SU-DHL-6 (cell line): ENCODE measurements around the gene PDE12.

Experiments
- H2AFZ ChIP-seq: fragments of 200-600 bp; sonication (generic); 2 replicates; pipeline ENCODE4 v1.6.1; 2014; ENCODE audit warnings: low read depth, mild to moderate bottlenecking, moderate library complexity, mixed read lengths, antibody characterized with exemption, low read length; ENCODE audit not compliant: severe bottlenecking
- H3F3A ChIP-seq: fragments of 200-600 bp; shearing (Covaris generic); 2 replicates; pipeline ENCODE4 v1.6.0; 2016; ENCODE audit warnings: antibody characterized with exemption, mild to moderate bottlenecking; ENCODE audit not compliant: insufficient read depth
- H3K27ac ChIP-seq: fragments of 200-600 bp; sonication (generic); 2 replicates; pipeline ENCODE4 v1.5.1; 2016; ENCODE audit warnings: low read depth, mild to moderate bottlenecking, low read length, moderate library complexity, mixed read lengths
- H3K27me3 ChIP-seq: fragments of 200-600 bp; sonication (generic), shearing (Covaris generic); 2 replicates; pipeline ENCODE4 v1.6.0; 2014; ENCODE audit warnings: mild to moderate bottlenecking, low read length
- H3K36me3 ChIP-seq: fragments of 200-600 bp; sonication (generic); 2 replicates; pipeline ENCODE4 v1.6.1; 2014; ENCODE audit warnings: mild to moderate bottlenecking, low read length, mixed read lengths
- H3K4me2 ChIP-seq: fragments of 300-600, 200-600 bp; shearing (Covaris generic), sonication (generic); 2 replicates; pipeline ENCODE4 v1.6.0; 2014; ENCODE audit warnings: low read length, low read depth, mild to moderate bottlenecking; ENCODE audit not compliant: poor library complexity, severe bottlenecking
- H3K4me3 ChIP-seq: fragments of 200-600 bp; sonication (generic); 2 replicates; pipeline ENCODE4 v1.5.1; 2014; ENCODE audit warnings: antibody characterized with exemption, low read length, mild to moderate bottlenecking, mixed read lengths; ENCODE audit not compliant: insufficient read depth, poor library complexity, severe bottlenecking
- H3K79me2 ChIP-seq: fragments of 200-600 bp; sonication (generic); 2 replicates; pipeline ENCODE4 v1.6.1; 2014; ENCODE audit warnings: mild to moderate bottlenecking, low read length, moderate library complexity; ENCODE audit not compliant: insufficient read depth
- H3K9ac ChIP-seq: fragments of 200-600 bp; sonication (generic); 2 replicates; pipeline ENCODE4 v1.7.0; 2014; ENCODE audit warnings: mild to moderate bottlenecking, low read length
- H3K9me2 ChIP-seq: fragments of 200-600 bp; sonication (generic); replicated peaks from 2 replicates; pipeline ENCODE4 v1.6.1; 2014; ENCODE audit warnings: low read length; ENCODE audit not compliant: insufficient read depth
- H3K9me3 ChIP-seq: fragments of 200-600 bp; sonication (generic); 2 replicates; pipeline ENCODE4 v1.6.1; 2014; ENCODE audit warnings: low read length, mixed read lengths; ENCODE audit not compliant: insufficient read depth
- H4K20me1 ChIP-seq: fragments of 200-600 bp; sonication (generic); 2 replicates; pipeline ENCODE4 v1.6.1; 2014; ENCODE audit warnings: low read depth, mild to moderate bottlenecking, antibody characterized with exemption, low read length, moderate library complexity, mixed read lengths
- EZH2phosphoT487 ChIP-seq: fragments of 200-600 bp; sonication (generic), shearing (Covaris generic); conservative IDR thresholded peaks from 2 replicates; pipeline ENCODE4 v1.6.1; 2018; ENCODE audit warnings: mild to moderate bottlenecking, antibody characterized with exemption, low read length, moderate library complexity, mixed read lengths
- TF ChIP-seq, protein P1 (sequence below): fragments of 200-600 bp; sonication (generic); IDR thresholded peaks from one replicate; pipeline ENCODE4 v1.5.1; 2017; ENCODE audit warnings: antibody characterized with exemption, mild to moderate bottlenecking, low read length, moderate library complexity; ENCODE audit not compliant: insufficient read depth, poor library complexity, severe bottlenecking

Gene PDE12

DNA sequence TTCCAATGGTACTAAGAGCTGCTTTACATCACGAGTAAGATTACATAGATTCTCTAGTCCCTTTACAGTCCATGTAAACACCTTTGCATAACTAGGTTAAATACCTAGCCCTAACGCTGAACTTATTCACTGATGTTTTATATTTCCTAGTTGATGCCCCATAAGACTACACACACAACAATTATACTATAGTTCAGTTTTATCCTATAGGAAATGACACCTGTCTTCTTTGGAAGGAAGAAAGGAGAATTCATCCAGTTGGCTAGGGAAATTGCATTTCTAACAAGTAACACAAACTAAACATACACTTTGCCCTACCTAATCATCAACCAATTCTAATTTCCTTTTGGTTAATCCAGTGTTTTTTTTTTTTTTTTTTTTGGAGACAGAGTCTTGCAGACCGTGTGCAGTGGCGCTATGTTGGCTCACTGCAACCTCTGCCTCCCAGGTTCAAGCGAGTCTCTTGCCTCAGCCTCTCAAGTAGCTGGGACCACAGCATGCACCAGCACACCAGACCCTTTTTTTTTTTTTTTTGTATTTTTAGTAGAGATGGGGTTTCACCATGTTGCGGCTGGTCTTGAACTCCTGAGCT, 13.9 kb downstream of the PDE12 start:
- peaks cover 16% of the 10 kb centered on the region; the same call in 1 of the 2 replicates for H3F3A ChIP-seq

GRCh38 chr3:57570878-57571277, 14.8 kb downstream of the PDE12 start:
- Histone ChIP-seq H3K4me2 (no peak overlapping the region), H2AFZ (no peak overlapping the region), H3K36me3 (peaks cover 23% of the 10 kb centered on the region; the same call in 1 of the 2 replicates), H3K9ac (no peak overlapping the region), H3K79me2 (peaks cover 14% of the 10 kb centered on the region; the same call in 1 of the 2 replicates), H3K27ac (no peak overlapping the region), H3K9me2 (no peaks in the 10 kb centered on the region), H3K9me3 (no peaks in the 10 kb centered on the region), H3K27me3 (no peaks in the 10 kb centered on the region), H3K4me3 (no peak overlapping the region), H4K20me1 (no peaks in the 10 kb centered on the region), H3F3A (peaks cover 18% of the 10 kb centered on the region; the same call in 1 of the 2 replicates)
- TF ChIP-seq EZH2phosphoT487 = no peak
- TF ChIP-seq, protein P1, sequence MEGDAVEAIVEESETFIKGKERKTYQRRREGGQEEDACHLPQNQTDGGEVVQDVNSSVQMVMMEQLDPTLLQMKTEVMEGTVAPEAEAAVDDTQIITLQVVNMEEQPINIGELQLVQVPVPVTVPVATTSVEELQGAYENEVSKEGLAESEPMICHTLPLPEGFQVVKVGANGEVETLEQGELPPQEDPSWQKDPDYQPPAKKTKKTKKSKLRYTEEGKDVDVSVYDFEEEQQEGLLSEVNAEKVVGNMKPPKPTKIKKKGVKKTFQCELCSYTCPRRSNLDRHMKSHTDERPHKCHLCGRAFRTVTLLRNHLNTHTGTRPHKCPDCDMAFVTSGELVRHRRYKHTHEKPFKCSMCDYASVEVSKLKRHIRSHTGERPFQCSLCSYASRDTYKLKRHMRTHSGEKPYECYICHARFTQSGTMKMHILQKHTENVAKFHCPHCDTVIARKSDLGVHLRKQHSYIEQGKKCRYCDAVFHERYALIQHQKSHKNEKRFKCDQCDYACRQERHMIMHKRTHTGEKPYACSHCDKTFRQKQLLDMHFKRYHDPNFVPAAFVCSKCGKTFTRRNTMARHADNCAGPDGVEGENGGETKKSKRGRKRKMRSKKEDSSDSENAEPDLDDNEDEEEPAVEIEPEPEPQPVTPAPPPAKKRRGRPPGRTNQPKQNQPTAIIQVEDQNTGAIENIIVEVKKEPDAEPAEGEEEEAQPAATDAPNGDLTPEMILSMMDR = no peak

More for the DNA sequence above, 13.9 kb downstream of the PDE12 start:
- Histone ChIP-seq H3K9ac (no peak overlapping the region), H3K9me3 (no peaks in the 10 kb centered on the region), H2AFZ (no peak overlapping the region), H3K4me3 (no peak overlapping the region), H3K27ac (no peak overlapping the region), H3K4me2 (no peak overlapping the region), H3K79me2 (peaks cover 17% of the 10 kb centered on the region; the same call in 1 of the 2 replicates), H4K20me1 (no peaks in the 10 kb centered on the region), H3K27me3 (no peaks in the 10 kb centered on the region), H3K9me2 (no peaks in the 10 kb centered on the region), H3K36me3 (peaks cover 21% of the 10 kb centered on the region; the same call in 1 of the 2 replicates)
- TF ChIP-seq EZH2phosphoT487 = no peak
- TF ChIP-seq, protein P1 = no peak

DNA sequence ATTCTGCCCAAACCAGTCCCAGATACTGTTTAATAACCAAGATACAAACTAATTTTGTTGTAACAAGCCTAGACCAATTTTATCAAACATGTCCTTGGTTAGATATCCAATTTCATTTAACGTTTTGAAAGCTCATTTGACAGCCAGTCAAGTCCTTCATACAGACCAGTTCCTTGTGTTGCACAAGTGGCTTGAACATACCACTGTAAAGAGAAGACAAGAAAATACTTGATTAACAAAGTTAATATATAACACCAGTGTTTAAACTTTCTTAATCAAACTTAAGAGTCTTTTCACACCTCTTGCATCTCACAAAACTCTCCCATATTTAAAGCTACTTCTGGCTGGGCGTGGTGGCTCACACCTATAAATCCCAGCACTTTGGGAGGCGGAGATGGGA, 16.0 kb downstream of the PDE12 start:
- Histone ChIP-seq H4K20me1 (no peaks in the 10 kb centered on the region), H3K9me3 (no peaks in the 10 kb centered on the region), H3K4me3 (no peak overlapping the region), H3K9ac (no peak overlapping the region), H2AFZ (no peak overlapping the region), H3K36me3 (peaks cover 27% of the 10 kb centered on the region; the same call in 1 of the 2 replicates), H3K27ac (no peak overlapping the region), H3K4me2 (no peak overlapping the region), H3K79me2 (peaks cover 10% of the 10 kb centered on the region; the same call in 1 of the 2 replicates), H3F3A (peaks cover 30% of the 10 kb centered on the region; the same call in 1 of the 2 replicates), H3K27me3 (no peaks in the 10 kb centered on the region), H3K9me2 (no peaks in the 10 kb centered on the region)
- TF ChIP-seq EZH2phosphoT487 = no peak
- TF ChIP-seq, protein P1 = no peak
